Erythroblast (primary cell): Measurements from ENCODE around the gene HDHD5.

ENCODE experiments used
- DNase-seq, 2 experiments: peaks; one replicate each; lab custom pipeline; 2025; lab: John Stamatoyannopoulos, UW
- GATA1 ChIP-seq: IDR thresholded peaks from 2 replicates; pipeline ENCODE4 v1.6.1; 2011; ENCODE audit warnings: low read depth, mild to moderate bottlenecking, control low read depth, low read length, moderate library complexity
- POLR2A ChIP-seq: IDR thresholded peaks from 2 replicates; pipeline ENCODE4 v1.6.1; 2011; ENCODE audit warnings: mild to moderate bottlenecking, low read length

The HDHD5 gene

GRCh38 chr22:17112491-17113042 is 46.5 kb downstream of the HDHD5 start:
- no peak for DNase-seq
- TF ChIP-seq GATA1, result no peak
- TF ChIP-seq POLR2A, result no peak

- no peak for TF ChIP-seq POLR2A
- no peak for DNase-seq
Measured at GRCh38 chr22:17110791-17111550, 48.1 kb downstream of the HDHD5 start.

- no peak for TF ChIP-seq POLR2A
- TF ChIP-seq GATA1, result no peak
- no peak for DNase-seq
Measured at GRCh38 chr22:17109976-17110375, 49.1 kb downstream of the HDHD5 start.

- DNase-seq, result no peak
- TF ChIP-seq GATA1 (no peak), POLR2A (no peak)
Measured at GRCh38 chr22:17109113-17109865, 49.8 kb downstream of the HDHD5 start.

- TF ChIP-seq POLR2A (no peak), GATA1 (no peak)
- no peak for DNase-seq
Measured at GRCh38 chr22:17108256-17109112, 50.6 kb downstream of the HDHD5 start.

- DNase-seq, result no peak
- no peak for TF ChIP-seq GATA1
- TF ChIP-seq POLR2A, result no peak
Measured at GRCh38 chr22:17107547-17107810, 51.6 kb downstream of the HDHD5 start.

GRCh38 chr22:17106785-17107546 is 52.1 kb downstream of the HDHD5 start:
- DNase-seq, result no peak

GRCh38 chr22:17106161-17106784 is 52.8 kb downstream of the HDHD5 start:
- TF ChIP-seq GATA1 (no peak), POLR2A (no peak)
- DNase-seq, result no peak

More at GRCh38 chr22:17106785-17107546, 52.1 kb downstream of the HDHD5 start:
- TF ChIP-seq POLR2A (no peak), GATA1 (no peak)

- DNase-seq, result no peak
- TF ChIP-seq POLR2A (no peak), GATA1 (no peak)
Measured at GRCh38 chr22:17105143-17106129, 53.6 kb downstream of the HDHD5 start.

- DNase-seq, result no peak
- no peak for TF ChIP-seq POLR2A
- TF ChIP-seq GATA1, result no peak
Measured at GRCh38 chr22:17104336-17104935, 54.6 kb downstream of the HDHD5 start.

- no peak for DNase-seq
- TF ChIP-seq POLR2A, result no peak
- no peak for TF ChIP-seq GATA1
Measured at GRCh38 chr22:17103351-17103750, 55.7 kb downstream of the HDHD5 start.

- TF ChIP-seq GATA1 (no peak), POLR2A (no peak)
- no peak for DNase-seq
Measured at GRCh38 chr22:17102297-17102667, 56.8 kb downstream of the HDHD5 start.
